Ascending aorta (tissue), 2 donors: Measurements from ENCODE around the gene TNIP2. TPM values are rescaled to one million over a fixed set of nuclear protein-coding genes. Genes with fewer than 3 reads are reported as not detected.

Experiments
- DNase-seq, 2 donors: peaks; one replicate each; pipeline ENCODE4 v3.0.0-alpha.2; 2019; ENCODE audit warnings: low spot score in 2 of 2
- H3K27ac ChIP-seq, 2 donors: fragments of 200-600 bp; sonication (generic); one replicate each; pipeline ENCODE4 v1.5.1; 2016 to 2017; ENCODE audit warnings: mild to moderate bottlenecking in 1 of 2
- H3K27me3 ChIP-seq: fragments of 200-600 bp; sonication (generic); one replicate; pipeline ENCODE4 v1.5.1; 2017
- H3K36me3 ChIP-seq, 2 donors: fragments of 200-600 bp; sonication (generic); one replicate each; pipeline ENCODE4 v1.5.1; 2016
- H3K4me1 ChIP-seq, 2 donors: fragments of 200-600 bp; sonication (generic); one replicate each; pipeline ENCODE4 v1.5.1; 2016 to 2017; ENCODE audit warnings: mild to moderate bottlenecking in 1 of 2
- H3K4me3 ChIP-seq, 2 donors: fragments of 200-600 bp; sonication (generic); one replicate each; pipeline ENCODE4 v1.5.1; 2016 to 2017; ENCODE audit warnings: mild to moderate bottlenecking in 1 of 2
- H3K9me3 ChIP-seq, 2 donors: fragments of 200-600 bp; sonication (generic); one replicate each; pipeline ENCODE4 v1.5.1; 2016
- CTCF ChIP-seq, 3 experiments: fragments of 200-600 bp in 2 of 3; fragments of 450-650 bp in 1 of 3; sonication (generic) in 2 of 3; IDR thresholded peaks; one replicate each; pipeline ENCODE4 v1.5.1; 2016 to 2019; ENCODE audit warnings: antibody characterized with exemption in 3 of 3, mild to moderate bottlenecking in 1 of 3, moderate library complexity in 1 of 3
- intact Hi-C: fragments of 100-400 bp; cut with DNase I; formaldehyde crosslinking; loops from one replicate; pipeline ENCODE4 v1.15.1; 2023
- total RNA-seq: library from RNA; depleted of rRNA; stranded (reverse); fragments of >200 nt; gene quantifications from one replicate; pipeline ENCODE4 v1.1.0, GENCODE V29; 2016

TNIP2 gene
- total RNA-seq, 1 donor from 2014 or later, result 65.6 TPM

GRCh38 chr4:2698951-2699505 is 57.1 kb downstream of the TNIP2 start:
- no peak overlapping the region for H3K27ac ChIP-seq

GRCh38 chr4:2698504-2698903 is 57.6 kb downstream of the TNIP2 start:
- Histone ChIP-seq H3K4me3 (no peak overlapping the region), H3K4me1 (no peaks in the 10 kb centered on the region), H3K9me3 (no peaks in the 10 kb centered on the region), H3K36me3 (peaks cover 82 to 97% of the 10 kb centered on the region in 2 donors), H3K27ac (no peak overlapping the region), H3K27me3 (no peaks in the 10 kb centered on the region)
- intact Hi-C loops, result no loop called here
- no peak for TF ChIP-seq CTCF (IDR thresholded peaks at IDR 0.05)
- no peak for DNase-seq

More at GRCh38 chr4:2698951-2699505, 57.1 kb downstream of the TNIP2 start:
- no peaks in the 10 kb centered on the region for H3K27me3 ChIP-seq
- H3K36me3 ChIP-seq, result peaks cover 82 to 97% of the 10 kb centered on the region in 2 donors
- no peak overlapping the region for H3K4me3 ChIP-seq
- no peak for TF ChIP-seq CTCF (IDR thresholded peaks at IDR 0.05)
- no peaks in the 10 kb centered on the region for H3K9me3 ChIP-seq
- H3K4me1 ChIP-seq, result no peaks in the 10 kb centered on the region
- DNase-seq, result no peak
- intact Hi-C loops, result no loop called here

- H3K4me1 ChIP-seq, result no peaks in the 10 kb centered on the region
- intact Hi-C loops, result no loop called here
- no peak overlapping the region for H3K27ac ChIP-seq
- no peaks in the 10 kb centered on the region for H3K27me3 ChIP-seq
- no peak for TF ChIP-seq CTCF (IDR thresholded peaks at IDR 0.05)
- H3K9me3 ChIP-seq, result no peaks in the 10 kb centered on the region
- no peak overlapping the region for H3K4me3 ChIP-seq
- no peak for DNase-seq
- H3K36me3 ChIP-seq, result peaks cover 82 to 97% of the 10 kb centered on the region in 2 donors
Observed at GRCh38 chr4:2697995-2698414, 58.1 kb downstream of the TNIP2 start.

GRCh38 chr4:2696423-2696822 is 59.7 kb downstream of the TNIP2 start:
- H3K27ac ChIP-seq, result no peak overlapping the region
- H3K36me3 ChIP-seq, result peaks cover 79 to 98% of the 10 kb centered on the region in 2 donors
- H3K4me1 ChIP-seq, result no peaks in the 10 kb centered on the region
- no peaks in the 10 kb centered on the region for H3K27me3 ChIP-seq
- DNase-seq, result no peak
- no peaks in the 10 kb centered on the region for H3K9me3 ChIP-seq
- H3K4me3 ChIP-seq, result no peak overlapping the region
- TF ChIP-seq CTCF (IDR thresholded peaks at IDR 0.05), result no peak
- intact Hi-C loops, result no loop called here

GRCh38 chr4:2695346-2696060 is 60.6 kb downstream of the TNIP2 start:
- DNase-seq, result peak in 1 of 2 donors; percentile 21

More at GRCh38 chr4:2695346-2696060, 60.6 kb downstream of the TNIP2 start:
- intact Hi-C loops, result no loop called here
- no peak overlapping the region for H3K4me3 ChIP-seq
- no peaks in the 10 kb centered on the region for H3K9me3 ChIP-seq
- no peak for TF ChIP-seq CTCF (IDR thresholded peaks at IDR 0.05)
- peaks cover 70 to 99% of the 10 kb centered on the region in 2 donors for H3K36me3 ChIP-seq
- H3K27me3 ChIP-seq, result no peaks in the 10 kb centered on the region
- H3K4me1 ChIP-seq, result no peaks in the 10 kb centered on the region
- no peak overlapping the region for H3K27ac ChIP-seq
